HG03135 (cell line): ENCODE results near the gene ANKRD11.
"Not testable (repeated sequence)": the region's sequence is repeated elsewhere in the genome, so short reads cannot be mapped to it uniquely, and the experiment has no call there.

Source experiments
- ATAC-seq: cut with Tn5 transposase; IDR thresholded peaks from one replicate; pipeline ENCODE4 v1.9.1; 2021; ENCODE audit warnings: mild to moderate bottlenecking, moderate library complexity; ENCODE audit not compliant: unreplicated experiment

Gene ANKRD11

DNA sequence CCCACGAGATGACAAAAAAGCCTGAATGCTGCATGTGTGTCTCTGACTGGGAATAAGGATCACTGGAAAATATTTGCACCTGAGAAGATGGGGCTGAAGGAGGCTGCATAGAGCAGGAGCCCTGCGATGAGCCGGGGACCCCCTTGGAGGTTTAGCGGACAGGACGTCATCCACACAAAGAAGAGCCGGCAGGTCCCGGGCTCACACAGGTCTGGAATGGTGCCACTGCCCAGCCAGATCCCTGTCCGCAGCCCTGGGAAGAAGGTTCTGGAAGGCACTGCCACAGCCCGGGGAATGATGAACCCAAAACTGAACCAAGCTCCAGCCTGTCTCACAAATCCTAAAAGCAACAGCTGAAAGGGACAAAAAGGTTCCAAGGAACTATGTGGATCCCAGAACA, 101.8 kb downstream of the ANKRD11 start:
- no peak for ATAC-seq

GRCh38 chr16:89386306-89387185, 103.8 kb downstream of the ANKRD11 start:
- no peak for ATAC-seq

GRCh38 chr16:89385712-89386111, 104.6 kb downstream of the ANKRD11 start:
- no peak for ATAC-seq

DNA sequence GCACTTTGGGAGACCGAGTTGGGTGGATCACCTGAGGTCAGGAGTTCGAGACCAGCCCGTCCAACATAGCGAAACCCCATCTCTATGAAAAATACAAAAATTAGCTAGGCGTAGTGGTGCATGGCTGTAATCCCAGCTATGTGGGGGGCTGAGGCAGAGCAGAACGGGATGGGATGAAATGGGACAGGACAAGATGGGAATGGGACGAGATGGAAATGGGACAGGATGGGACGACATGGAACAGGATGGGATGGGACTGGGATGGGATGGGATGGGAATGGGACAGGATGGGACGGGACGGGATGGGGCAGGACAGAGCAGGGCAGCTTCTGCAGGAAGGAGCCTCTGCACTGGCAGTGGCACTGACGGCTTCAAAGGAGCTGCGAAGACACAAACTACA, 106.1 kb downstream of the ANKRD11 start:
- no peak for ATAC-seq

DNA sequence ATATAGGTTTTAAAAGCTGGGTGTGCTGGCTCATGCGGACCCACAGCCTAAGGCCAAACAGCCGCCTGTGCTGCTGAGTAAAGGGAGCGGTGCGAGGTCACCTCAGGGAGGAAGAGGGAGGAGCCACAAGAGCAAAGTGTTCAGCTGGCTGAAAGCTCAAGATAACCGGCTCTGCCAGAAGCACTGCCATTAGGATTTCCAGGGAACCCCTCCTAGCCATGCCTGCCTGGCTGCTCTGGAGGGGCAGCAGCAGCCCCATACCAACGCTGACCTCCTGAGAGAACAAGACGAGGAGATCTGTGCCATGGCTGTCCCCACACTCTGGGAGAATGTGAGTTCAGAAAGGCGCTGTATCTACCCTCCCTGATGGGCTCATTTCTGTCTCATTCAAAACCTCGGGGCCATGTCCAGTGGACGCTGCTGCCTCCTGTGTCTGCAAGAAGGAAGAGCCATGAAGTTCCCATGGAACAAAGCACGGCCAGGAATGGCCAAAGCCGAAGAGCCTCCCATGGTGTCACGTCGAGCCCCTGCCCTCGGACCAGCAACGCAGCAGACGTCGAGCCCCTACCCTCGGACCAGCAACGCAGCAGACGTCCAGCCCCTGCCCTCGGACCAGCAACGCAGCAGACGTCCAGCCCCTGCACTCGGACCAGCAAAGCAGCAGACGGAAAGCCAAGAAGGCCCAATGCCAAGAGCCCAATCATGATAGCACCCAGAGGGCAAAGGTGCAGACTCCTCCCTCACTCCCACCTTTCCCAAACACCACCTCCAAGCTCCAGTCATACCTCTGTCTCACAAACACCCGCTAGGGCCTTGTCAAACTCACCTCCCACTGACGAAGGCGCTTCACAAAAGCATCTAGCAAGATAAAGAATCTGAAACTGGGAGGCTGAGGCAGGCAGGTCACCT, 107.0 kb downstream of the ANKRD11 start:
- ATAC-seq: no peak

DNA sequence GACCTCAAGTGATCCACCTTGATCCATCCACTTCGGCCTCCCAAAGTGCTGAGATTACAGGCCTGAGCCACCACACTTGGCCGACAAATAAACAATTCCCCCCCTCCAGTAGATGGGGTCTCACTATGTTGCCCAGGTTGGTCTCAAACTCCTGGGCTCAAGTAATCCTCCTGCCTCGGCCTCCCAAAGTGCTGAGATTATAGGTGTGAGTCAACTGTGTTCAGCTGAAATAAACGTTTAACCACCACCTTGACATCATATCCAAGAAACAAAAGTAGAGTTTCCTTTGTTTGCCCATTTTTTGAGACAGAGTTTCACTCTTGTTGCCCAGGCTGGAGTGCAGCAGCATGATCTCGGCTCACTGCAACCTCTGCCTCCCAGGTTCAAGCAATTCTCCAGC, 107.8 kb downstream of the ANKRD11 start:
- not testable (repeated sequence) for ATAC-seq

- ATAC-seq: no peak
These were observed 108.6 kb downstream of the ANKRD11 start for GRCh38 chr16:89381788-89382187.

GRCh38 chr16:89380681-89381080, 109.7 kb downstream of the ANKRD11 start:
- no peak for ATAC-seq

GRCh38 chr16:89378947-89379771, 111.2 kb downstream of the ANKRD11 start:
- ATAC-seq: no peak

DNA sequence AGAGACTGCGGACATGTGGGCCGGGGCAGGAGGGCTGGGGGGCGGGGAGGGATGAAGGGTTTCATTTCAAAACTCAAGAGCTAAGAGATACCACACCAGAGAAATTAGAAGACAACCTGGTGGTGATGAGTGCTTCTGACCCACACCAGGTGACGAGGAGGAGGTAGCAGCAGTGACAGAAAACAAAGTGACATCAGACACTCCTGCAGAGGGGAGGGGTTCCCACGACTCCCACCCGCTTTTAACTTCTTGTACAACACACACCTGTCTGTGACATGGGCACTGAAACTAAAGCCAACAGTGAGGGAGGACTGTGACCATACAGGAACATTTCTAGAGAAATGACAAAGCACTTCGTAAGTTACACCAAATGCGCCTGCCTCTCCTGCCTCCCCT, 112.9 kb downstream of the ANKRD11 start:
- ATAC-seq: no peak

DNA sequence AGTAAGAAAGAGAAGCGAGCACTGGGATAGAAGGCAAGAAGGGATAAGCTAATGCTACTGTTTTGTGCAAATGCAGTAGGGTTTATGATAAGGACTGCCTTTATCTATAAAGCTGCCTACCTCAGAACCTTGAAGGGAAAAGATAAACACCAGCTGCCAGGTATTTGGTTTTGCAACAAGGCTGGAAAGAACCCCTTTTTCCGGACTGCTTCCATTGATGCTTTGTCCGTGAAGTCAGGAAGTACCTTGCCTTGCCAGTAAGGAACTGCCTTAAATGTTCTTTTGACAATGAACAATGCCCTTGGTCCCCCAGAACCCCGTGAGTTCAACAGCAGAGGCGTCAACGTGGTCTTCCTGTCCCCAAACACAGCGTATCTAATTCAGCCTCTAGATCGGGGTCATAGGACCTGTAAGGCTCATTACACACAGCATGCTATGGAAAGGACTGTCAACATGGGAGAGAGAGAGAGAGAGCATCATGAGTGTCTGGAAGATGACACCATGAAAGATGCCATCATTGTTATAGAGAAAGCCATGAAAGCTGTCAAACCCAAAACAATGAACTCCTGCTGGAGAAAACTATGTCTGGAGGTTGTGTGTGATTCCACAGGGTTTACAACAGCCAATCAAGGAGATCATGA, 113.4 kb downstream of the ANKRD11 start:
- ATAC-seq: no peak

DNA sequence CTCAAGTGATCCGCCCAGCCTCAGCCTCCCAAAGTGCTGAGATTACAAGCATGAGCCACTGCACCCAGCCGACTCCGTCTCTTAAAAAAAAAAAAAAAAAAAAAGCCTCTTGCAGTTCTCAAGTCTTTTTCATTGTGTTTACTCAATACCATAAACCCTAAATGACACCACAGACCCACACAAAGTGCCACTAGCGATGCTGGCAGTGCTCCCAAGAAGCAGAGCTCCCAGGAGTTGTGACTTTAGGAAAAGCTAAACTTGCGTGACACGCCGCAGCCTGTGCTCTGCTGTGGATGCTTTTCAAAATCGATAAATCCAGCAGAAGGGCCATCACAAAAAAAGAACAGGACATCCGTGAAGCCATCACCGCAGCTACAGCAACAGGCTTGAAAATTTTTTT, 114.7 kb downstream of the ANKRD11 start:
- ATAC-seq: no peak

DNA sequence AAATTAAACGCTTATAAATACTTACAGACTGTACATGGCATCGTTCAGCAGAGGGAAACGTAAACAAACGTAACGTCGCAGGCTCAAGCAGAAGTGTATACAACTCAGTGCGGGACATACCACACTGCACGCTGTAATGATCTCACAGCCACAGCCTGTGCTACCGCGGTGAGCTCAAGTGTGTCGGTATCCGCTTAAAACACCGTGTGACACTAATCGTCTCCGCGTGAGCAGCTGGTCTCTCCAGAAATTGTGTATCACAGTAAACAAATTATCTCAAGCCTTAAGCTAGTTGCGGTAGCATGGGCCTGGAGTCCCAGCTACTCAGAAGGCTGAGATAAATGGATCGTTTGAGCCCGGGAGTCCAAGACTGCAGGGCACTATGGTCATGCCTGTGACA, 115.3 kb downstream of the ANKRD11 start:
- ATAC-seq: no peak

DNA sequence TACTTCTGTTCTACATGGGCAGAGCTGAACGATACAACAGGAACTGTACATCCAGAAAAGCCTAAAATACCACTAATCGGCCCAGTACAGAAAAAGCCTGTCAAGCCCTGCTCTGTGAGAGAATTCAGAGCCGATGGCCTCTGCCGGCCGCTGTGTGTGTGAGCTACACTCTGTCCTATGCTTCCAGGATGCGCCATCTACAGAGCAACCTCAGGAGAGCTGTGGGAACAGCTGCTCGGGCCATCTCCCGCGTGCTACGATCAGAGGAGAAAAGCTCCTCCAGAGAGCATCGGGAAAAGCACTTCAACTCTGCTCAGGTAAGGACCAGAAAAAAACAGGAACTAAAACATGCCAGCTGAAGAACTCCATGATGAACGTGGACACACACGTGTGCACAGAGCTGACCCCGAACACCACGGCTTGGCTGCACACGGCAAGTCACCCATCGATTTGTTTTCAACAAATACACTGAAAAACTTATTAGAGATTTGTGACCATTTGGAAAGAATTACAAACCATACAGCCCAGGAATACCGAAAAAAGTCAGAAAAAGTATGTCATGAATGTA, 115.9 kb downstream of the ANKRD11 start:
- ATAC-seq: no peak

DNA sequence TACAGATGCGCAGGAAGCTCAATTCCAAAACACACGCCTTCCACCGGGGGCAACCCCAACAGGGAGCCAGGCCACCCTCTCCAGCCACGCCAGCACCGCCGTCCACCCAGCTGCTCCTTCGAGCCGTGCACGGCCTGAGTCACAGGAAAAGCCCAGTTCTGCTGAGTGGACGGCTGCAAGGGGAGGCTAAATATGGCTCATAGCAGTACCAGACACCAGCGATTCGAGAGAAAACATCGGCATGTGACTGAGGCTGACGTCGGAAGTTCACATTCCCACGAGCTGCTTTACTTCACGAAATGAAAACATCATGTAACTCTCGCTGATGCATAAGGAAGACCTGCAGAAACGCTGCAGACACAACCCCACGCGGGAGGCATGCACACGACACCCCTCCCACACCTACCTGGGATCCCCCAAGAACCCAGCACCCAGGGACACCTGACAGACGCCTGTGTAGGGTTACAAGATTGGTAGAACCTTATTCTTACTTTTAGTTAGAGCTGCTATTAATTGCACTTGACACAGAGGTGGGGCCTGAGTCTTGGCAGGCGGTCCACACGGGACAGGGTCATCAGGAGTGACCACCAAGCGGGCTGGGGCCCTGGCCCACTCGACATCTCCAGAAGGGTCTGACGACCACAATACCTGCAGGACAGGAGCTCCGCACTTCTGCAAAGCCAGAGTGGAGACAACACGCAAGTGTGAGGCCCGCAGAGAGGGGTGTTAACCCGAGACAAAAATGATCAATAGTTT, 116.8 kb downstream of the ANKRD11 start:
- no peak for ATAC-seq

- ATAC-seq: no peak
These were observed 118.3 kb downstream of the ANKRD11 start for GRCh38 chr16:89371968-89372634.

- ATAC-seq: no peak
These were observed 119.0 kb downstream of the ANKRD11 start for GRCh38 chr16:89371386-89371785.

- no peak for ATAC-seq
These were observed 119.8 kb downstream of the ANKRD11 start for GRCh38 chr16:89370601-89371000.

DNA sequence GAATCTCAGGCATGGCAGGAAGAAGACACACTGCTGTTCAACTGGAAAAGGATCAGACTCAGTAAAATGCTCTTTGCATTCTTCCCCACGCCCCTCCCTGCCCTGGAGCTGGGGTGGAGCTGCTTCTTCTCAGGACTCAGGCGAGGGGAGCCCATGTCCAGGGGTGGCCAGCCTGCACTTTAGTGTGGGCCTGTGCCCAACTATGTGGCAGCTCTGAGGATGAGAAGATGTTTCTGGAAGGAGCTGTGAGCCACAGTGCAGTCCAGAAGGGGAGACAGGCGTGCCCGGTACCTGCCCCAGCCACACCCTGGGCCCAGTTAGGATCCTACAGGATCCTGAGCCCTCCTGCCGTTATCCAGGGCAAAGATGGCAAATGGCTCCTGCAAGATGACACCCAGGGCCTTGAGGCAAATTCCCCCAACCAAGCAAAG, 120.3 kb downstream of the ANKRD11 start:
- ATAC-seq: no peak
